ENCODE measurements around the gene TAF4.
A peak's percentile ranks its signal among the peaks of the same experiment; 100 is the strongest.

The TAF4 gene, protein sequence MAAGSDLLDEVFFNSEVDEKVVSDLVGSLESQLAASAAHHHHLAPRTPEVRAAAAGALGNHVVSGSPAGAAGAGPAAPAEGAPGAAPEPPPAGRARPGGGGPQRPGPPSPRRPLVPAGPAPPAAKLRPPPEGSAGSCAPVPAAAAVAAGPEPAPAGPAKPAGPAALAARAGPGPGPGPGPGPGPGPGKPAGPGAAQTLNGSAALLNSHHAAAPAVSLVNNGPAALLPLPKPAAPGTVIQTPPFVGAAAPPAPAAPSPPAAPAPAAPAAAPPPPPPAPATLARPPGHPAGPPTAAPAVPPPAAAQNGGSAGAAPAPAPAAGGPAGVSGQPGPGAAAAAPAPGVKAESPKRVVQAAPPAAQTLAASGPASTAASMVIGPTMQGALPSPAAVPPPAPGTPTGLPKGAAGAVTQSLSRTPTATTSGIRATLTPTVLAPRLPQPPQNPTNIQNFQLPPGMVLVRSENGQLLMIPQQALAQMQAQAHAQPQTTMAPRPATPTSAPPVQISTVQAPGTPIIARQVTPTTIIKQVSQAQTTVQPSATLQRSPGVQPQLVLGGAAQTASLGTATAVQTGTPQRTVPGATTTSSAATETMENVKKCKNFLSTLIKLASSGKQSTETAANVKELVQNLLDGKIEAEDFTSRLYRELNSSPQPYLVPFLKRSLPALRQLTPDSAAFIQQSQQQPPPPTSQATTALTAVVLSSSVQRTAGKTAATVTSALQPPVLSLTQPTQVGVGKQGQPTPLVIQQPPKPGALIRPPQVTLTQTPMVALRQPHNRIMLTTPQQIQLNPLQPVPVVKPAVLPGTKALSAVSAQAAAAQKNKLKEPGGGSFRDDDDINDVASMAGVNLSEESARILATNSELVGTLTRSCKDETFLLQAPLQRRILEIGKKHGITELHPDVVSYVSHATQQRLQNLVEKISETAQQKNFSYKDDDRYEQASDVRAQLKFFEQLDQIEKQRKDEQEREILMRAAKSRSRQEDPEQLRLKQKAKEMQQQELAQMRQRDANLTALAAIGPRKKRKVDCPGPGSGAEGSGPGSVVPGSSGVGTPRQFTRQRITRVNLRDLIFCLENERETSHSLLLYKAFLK

DNA sequence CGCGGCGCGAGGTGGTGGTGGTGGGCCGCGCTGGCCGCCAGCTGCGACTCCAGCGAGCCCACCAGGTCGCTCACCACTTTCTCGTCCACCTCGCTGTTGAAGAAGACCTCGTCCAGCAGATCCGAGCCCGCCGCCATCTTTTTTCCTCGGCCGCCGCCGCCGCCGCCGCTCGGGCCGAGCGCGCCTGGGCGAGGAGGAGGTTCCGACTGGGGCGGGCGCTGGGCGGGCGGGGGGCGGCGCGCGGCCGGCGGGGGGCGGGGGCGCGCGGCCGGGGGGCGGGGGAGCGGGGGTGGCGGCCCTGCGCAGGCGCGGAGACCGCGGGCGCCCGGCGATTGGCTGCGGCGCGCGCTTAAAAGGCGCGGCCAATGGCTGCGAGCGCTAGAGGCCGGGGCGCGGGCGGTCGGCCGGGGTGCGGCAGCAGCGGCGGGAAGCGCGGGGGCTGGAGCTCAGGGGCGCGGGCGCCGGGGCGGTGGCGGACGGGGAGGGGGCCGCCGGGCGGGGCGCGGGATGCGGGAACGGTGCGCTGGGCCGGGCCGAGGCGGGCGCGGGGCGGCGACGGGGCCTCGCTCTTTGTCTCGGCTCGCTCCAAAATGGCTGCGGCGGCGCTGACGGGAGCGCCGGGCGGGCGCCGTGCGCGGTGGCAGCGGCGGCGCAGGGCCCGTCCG, at the start of gene TAF4:
TSS of gene TAF4 (minus strand) at position 208 of the 665 bp plus-strand sequence. CDS start at position 137, 71 bp downstream.
- H3K36me3 ChIP-seq (ENCODE audit: insufficient read depth, insufficient read length, low read length), result peaks cover 27% of the 10 kb centered on the region
- peak within 1 kb of the TSS; percentile 70 for H3K4me3 ChIP-seq (ENCODE audit: insufficient read length, low read depth)
- H3K9ac ChIP-seq (ENCODE audit: insufficient read length, low read depth), result peak within 1 kb of the TSS; percentile 90
- peaks cover 14% of the 10 kb centered on the region for H3K4me1 ChIP-seq (ENCODE audit: insufficient read depth, insufficient read length)
- no peaks in the 10 kb centered on the region for H3K9me3 ChIP-seq (ENCODE audit: insufficient read depth, low read length)
- no peak for DNase-seq (ENCODE audit: low read depth, low spot score)
- no peaks in the 10 kb centered on the region for H3K27me3 ChIP-seq (ENCODE audit: insufficient read depth, insufficient read length)
- TF ChIP-seq ZNF274 (IDR thresholded peaks at IDR 0.05; ENCODE audit: low read depth, low read length) (no peak), YY1 (IDR thresholded peaks at IDR 0.05; ENCODE audit: insufficient read depth, insufficient read length) (no peak), SUZ12 (IDR thresholded peaks at IDR 0.05; ENCODE audit: extremely low read depth, insufficient read depth, insufficient read length) (no peak)

DNA sequence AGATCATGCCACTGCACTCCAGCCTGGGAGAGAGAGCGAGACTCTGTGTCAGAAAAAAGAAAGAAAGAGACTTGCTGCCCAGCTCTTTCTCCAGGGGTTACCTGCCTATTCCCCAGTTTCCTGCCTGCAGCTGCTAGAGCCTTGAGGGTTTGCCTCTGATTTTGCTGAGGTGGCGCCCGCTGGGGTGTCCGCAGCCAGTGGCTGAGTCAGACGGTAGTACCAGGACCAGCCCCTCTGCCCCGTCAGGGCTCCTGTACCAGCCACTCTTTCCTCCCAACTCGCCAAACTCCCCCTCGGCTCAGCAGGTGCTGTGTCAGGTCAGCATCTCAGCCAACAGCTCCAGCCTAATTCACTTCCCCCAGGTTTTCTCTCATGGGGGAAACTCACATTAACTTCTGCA, 49.2 kb upstream of the TAF4 start:
- no peak overlapping the region for H3K9ac ChIP-seq (ENCODE audit: insufficient read length, low read depth)
- TF ChIP-seq SUZ12 (IDR thresholded peaks at IDR 0.05; ENCODE audit: extremely low read depth, insufficient read depth, insufficient read length), result no peak
- TF ChIP-seq ZNF274 (IDR thresholded peaks at IDR 0.05; ENCODE audit: low read depth, low read length), result no peak
- TF ChIP-seq YY1 (IDR thresholded peaks at IDR 0.05; ENCODE audit: insufficient read depth, insufficient read length), result no peak
- H3K4me3 ChIP-seq (ENCODE audit: insufficient read length, low read depth), result no peak overlapping the region
- H3K4me1 ChIP-seq (ENCODE audit: insufficient read depth, insufficient read length), result peaks cover 8% of the 10 kb centered on the region
- no peaks in the 10 kb centered on the region for H3K36me3 ChIP-seq (ENCODE audit: insufficient read depth, insufficient read length, low read length)
- DNase-seq (ENCODE audit: low read depth, low spot score), result no peak
- H3K27me3 ChIP-seq (ENCODE audit: insufficient read depth, insufficient read length), result no peaks in the 10 kb centered on the region
- H3K9me3 ChIP-seq (ENCODE audit: insufficient read depth, low read length), result peaks cover 34% of the 10 kb centered on the region; the same call in 1 of the 2 replicates

DNA sequence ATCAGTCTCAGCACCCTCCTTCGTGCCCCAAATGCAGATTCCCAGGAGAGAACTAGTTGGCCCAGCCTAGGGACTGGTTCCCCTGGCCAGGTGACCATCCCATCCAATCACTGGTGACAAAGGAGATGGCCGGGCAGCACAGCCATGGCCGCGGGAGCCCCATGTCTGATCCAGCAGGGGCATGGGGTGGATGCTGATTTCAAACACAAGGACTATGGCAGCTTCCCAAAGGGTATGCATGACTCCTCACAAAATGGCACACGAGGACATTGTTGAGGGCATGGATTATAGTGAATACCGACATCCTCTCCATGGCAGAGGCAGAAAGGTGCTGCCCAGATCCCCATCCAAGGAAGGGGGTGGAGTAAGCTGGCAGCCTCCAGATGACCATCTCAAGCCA, 46.7 kb upstream of the TAF4 start:
- no peak for DNase-seq (ENCODE audit: low read depth, low spot score)
- no peak overlapping the region for H3K4me3 ChIP-seq (ENCODE audit: insufficient read length, low read depth)
- no peak overlapping the region for H3K9ac ChIP-seq (ENCODE audit: insufficient read length, low read depth)
- H3K4me1 ChIP-seq (ENCODE audit: insufficient read depth, insufficient read length), result peaks cover 2% of the 10 kb centered on the region
- H3K9me3 ChIP-seq (ENCODE audit: insufficient read depth, low read length), result peaks cover 59% of the 10 kb centered on the region
- H3K36me3 ChIP-seq (ENCODE audit: insufficient read depth, insufficient read length, low read length), result no peaks in the 10 kb centered on the region
- TF ChIP-seq ZNF274 (IDR thresholded peaks at IDR 0.05; ENCODE audit: low read depth, low read length), result no peak; the same call in 1 of the 2 replicates
- no peak for TF ChIP-seq SUZ12 (IDR thresholded peaks at IDR 0.05; ENCODE audit: extremely low read depth, insufficient read depth, insufficient read length)
- no peaks in the 10 kb centered on the region for H3K27me3 ChIP-seq (ENCODE audit: insufficient read depth, insufficient read length)

DNA sequence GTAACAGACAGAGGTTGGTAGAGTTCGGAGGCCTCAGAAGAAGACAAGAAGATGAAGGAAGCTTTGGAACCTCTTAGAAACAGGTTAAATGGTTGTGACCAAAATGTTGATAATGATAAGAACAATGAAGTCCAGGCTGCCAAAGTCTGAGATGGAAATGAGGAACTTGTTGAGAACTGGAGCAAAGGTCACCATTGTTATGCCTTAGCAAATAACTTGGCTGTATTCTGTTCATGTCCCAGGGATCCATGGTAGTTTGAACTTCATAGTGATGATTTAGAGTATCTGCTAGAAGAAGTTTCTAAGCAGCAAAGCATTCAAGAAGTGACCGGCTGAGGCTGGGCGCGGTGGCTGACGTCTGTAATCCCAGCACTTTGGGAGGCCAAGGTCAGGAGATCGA, 45.5 kb upstream of the TAF4 start:
- Histone ChIP-seq H3K4me3 (ENCODE audit: insufficient read length, low read depth) (no peak overlapping the region), H3K4me1 (ENCODE audit: insufficient read depth, insufficient read length) (peaks cover 2% of the 10 kb centered on the region), H3K36me3 (ENCODE audit: insufficient read depth, insufficient read length, low read length) (no peaks in the 10 kb centered on the region), H3K27me3 (ENCODE audit: insufficient read depth, insufficient read length) (no peaks in the 10 kb centered on the region), H3K9ac (ENCODE audit: insufficient read length, low read depth) (no peak overlapping the region), H3K9me3 (ENCODE audit: insufficient read depth, low read length) (peaks cover 71% of the 10 kb centered on the region)
- DNase-seq (ENCODE audit: low read depth, low spot score), result no peak
- TF ChIP-seq ZNF274 (IDR thresholded peaks at IDR 0.05; ENCODE audit: low read depth, low read length) (no peak), SUZ12 (IDR thresholded peaks at IDR 0.05; ENCODE audit: extremely low read depth, insufficient read depth, insufficient read length) (no peak), YY1 (IDR thresholded peaks at IDR 0.05; ENCODE audit: insufficient read depth, insufficient read length) (no peak)

DNA sequence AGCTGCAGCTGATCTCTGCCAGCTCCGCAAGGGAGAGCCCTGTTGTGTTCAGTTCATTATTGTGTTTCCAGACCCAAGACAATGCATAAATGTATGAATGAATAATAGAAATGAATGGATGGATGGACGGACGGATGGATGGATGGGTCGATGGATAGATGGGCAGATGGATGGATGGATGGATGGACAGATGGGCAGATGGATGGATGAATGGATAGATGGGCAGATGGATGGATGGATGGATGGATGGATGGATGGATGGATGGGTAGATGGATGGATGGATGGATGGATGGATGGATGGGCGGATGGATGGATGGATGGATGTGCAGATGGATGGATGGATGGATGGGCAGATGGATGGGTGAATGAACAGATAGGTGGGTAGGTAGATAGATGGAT, 39.9 kb upstream of the TAF4 start:
- no peak for DNase-seq (ENCODE audit: low read depth, low spot score)
- no peak overlapping the region for H3K4me3 ChIP-seq (ENCODE audit: insufficient read length, low read depth)
- H3K4me1 ChIP-seq (ENCODE audit: insufficient read depth, insufficient read length), result peaks cover 3% of the 10 kb centered on the region
- H3K36me3 ChIP-seq (ENCODE audit: insufficient read depth, insufficient read length, low read length), result no peaks in the 10 kb centered on the region
- no peak for TF ChIP-seq SUZ12 (IDR thresholded peaks at IDR 0.05; ENCODE audit: extremely low read depth, insufficient read depth, insufficient read length)
- TF ChIP-seq YY1 (IDR thresholded peaks at IDR 0.05; ENCODE audit: insufficient read depth, insufficient read length), result no peak
- TF ChIP-seq ZNF274 (IDR thresholded peaks at IDR 0.05; ENCODE audit: low read depth, low read length), result no peak
- H3K9me3 ChIP-seq (ENCODE audit: insufficient read depth, low read length), result peaks cover 48% of the 10 kb centered on the region
- H3K9ac ChIP-seq (ENCODE audit: insufficient read length, low read depth), result no peak overlapping the region
- H3K27me3 ChIP-seq (ENCODE audit: insufficient read depth, insufficient read length), result no peaks in the 10 kb centered on the region

DNA sequence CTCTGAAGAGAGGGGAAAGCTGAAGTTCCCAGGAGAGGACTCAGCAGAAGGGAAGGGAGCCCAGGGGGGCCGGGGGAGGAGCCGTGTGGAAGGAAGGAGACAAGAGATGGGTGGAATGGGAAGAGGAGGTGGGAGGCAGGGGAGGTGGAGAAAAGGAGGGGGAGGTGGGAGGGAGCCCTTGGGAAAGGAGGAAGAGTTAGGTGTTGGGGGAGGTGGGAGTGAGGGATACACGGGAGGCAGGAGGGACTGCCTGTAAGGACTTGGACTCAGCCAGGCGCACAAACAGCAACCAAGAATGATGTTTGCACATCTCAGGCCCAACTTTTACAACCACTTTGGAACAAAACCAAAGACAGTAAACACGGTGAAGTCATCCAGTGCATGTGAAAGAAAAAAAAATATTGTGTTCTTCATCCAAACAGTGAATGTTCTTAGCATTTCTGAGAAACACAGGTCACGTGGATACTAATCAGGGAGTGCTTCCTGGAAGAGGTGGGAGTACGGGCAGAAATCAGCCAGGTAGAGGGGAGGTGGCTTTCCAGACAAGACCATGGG, 39.2 kb upstream of the TAF4 start:
- Histone ChIP-seq H3K4me3 (ENCODE audit: insufficient read length, low read depth) (no peak overlapping the region), H3K9me3 (ENCODE audit: insufficient read depth, low read length) (peaks cover 42% of the 10 kb centered on the region), H3K9ac (ENCODE audit: insufficient read length, low read depth) (no peak overlapping the region), H3K27me3 (ENCODE audit: insufficient read depth, insufficient read length) (no peaks in the 10 kb centered on the region), H3K4me1 (ENCODE audit: insufficient read depth, insufficient read length) (peaks cover 3% of the 10 kb centered on the region), H3K36me3 (ENCODE audit: insufficient read depth, insufficient read length, low read length) (no peaks in the 10 kb centered on the region)
- TF ChIP-seq YY1 (IDR thresholded peaks at IDR 0.05; ENCODE audit: insufficient read depth, insufficient read length) (no peak), ZNF274 (IDR thresholded peaks at IDR 0.05; ENCODE audit: low read depth, low read length) (no peak), SUZ12 (IDR thresholded peaks at IDR 0.05; ENCODE audit: extremely low read depth, insufficient read depth, insufficient read length) (no peak)
- DNase-seq (ENCODE audit: low read depth, low spot score), result no peak

Measured in NT2/D1 (cell line).